GM20000 (cell line): ENCODE data around the gene ASB12.
A peak's percentile ranks its signal among the peaks of the same experiment; 100 is the strongest.

Source experiments
- DNase-seq: peaks from one replicate; pipeline ENCODE4 v3.0.0; 2012; ENCODE audit warnings: low spot score
- TF ChIP-seq, protein P1 (sequence below): IDR thresholded peaks from 2 replicates; pipeline ENCODE4 v1.5.1; 2012; ENCODE audit warnings: mild to moderate bottlenecking, control low read depth; ENCODE audit errors: extremely low read depth, missing control alignments

The ASB12 gene

DNA sequence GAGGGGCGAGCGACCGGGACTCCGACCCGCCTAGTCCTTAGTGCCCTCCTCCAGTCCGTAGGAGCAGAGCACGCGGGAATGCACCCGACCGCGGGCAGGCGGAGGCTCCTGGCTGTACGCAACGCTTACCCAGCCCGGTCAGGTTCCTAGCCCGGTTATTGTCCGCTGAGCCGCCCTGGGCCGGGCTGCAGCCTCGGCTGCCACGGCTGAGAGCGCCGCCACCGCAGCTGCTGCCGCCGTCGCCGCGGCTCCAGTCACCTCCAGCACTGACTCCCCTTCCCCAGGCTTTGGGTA lies 25.0 kb downstream of the ASB12 start, which contains the start of gene AMER1:
Gene AMER1 (minus strand): TSS at position 268 of the 294 bp plus-strand sequence. CDS start 12,422 bp downstream, outside the sequence.
- TF ChIP-seq, protein P1, sequence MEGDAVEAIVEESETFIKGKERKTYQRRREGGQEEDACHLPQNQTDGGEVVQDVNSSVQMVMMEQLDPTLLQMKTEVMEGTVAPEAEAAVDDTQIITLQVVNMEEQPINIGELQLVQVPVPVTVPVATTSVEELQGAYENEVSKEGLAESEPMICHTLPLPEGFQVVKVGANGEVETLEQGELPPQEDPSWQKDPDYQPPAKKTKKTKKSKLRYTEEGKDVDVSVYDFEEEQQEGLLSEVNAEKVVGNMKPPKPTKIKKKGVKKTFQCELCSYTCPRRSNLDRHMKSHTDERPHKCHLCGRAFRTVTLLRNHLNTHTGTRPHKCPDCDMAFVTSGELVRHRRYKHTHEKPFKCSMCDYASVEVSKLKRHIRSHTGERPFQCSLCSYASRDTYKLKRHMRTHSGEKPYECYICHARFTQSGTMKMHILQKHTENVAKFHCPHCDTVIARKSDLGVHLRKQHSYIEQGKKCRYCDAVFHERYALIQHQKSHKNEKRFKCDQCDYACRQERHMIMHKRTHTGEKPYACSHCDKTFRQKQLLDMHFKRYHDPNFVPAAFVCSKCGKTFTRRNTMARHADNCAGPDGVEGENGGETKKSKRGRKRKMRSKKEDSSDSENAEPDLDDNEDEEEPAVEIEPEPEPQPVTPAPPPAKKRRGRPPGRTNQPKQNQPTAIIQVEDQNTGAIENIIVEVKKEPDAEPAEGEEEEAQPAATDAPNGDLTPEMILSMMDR, result no peak
- no peak for DNase-seq

DNA sequence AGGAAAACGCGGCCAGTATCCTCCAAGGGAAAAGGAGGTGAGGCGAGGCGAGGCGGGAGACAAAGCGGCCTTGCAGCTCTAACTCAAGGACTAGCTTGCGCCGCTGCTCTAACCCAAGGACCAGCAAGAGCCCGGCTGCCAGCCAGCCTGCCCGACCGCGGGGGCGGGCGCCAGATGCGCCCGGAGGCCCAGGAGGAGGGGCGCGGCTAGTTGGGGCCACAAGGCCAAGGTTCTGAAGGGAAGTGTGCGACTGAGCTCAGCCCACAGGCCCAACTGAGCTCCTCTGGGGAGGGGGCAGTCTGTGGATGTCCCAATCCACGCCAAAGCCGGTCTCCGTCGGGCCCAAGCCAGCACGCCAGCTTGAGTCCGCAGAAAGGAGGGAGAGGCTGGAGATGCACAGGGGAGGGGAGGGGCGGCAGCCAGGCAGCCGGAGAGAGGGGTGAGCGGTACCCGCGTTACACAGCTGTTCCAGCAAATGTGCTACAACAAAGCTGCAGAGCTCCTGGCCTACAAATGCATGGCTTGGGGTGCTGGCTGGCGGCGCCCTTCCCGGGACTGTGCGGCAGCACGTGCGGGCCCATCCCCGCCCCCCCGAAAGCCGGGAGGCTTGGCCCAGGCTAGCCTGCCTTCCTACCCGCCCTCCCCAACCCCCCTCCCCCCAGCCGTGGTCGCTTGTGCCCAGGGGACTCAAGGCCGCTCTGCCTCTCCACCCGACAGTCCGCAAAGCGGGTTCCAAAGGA lies 25.5 kb downstream of the ASB12 start:
- TF ChIP-seq, protein P1, result no peak
- peak; percentile 55 for DNase-seq

GRCh38 chrX:64204252-64204651 lies 26.2 kb downstream of the ASB12 start:
- DNase-seq, result no peak
- TF ChIP-seq, protein P1, result no peak

- TF ChIP-seq, protein P1, result no peak
- DNase-seq, result no peak
Measured at GRCh38 chrX:64202808-64203325, 27.5 kb downstream of the ASB12 start.

DNA sequence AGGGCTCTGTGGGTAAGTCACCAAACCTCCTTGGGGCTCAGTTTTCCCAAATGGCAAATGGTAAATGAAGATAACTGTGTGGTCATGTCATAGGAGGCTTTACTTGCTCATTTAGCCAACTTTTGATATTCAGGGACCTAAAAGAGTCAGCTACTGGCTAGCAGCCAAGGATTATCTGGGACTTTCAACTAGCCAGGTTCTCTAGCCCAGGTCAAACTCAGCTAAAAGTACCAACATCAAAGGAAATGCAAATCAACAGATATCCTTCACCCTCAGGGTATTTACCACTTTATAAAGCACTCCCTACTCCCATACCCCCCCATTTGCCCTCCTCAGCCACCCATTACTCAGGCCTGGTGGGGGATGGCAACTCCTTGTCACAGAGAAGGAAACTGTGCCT lies 32.4 kb downstream of the ASB12 start:
- DNase-seq, result no peak
- TF ChIP-seq, protein P1, result no peak

DNA sequence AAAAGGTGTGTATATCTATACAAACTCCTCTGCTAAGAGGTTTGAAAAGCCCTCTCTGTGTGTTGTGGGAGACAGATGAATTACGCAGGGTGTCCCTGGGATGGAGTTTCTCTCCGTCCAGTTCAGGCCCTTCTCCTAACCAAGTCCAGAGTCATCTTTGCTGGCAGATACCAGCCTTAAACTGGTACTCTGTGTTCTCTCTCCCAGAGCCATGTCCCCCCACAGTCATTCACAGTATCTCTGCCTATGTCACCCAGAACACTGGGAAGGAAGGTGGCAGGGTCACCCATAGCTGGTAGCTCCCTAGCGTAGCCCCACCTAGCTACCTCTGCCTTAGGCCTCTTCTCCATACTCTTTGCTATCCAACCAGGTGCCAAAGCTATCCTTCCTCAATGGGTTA lies 33.8 kb downstream of the ASB12 start:
- DNase-seq, result no peak
- TF ChIP-seq, protein P1, result no peak

- TF ChIP-seq, protein P1, result no peak
- DNase-seq, result no peak
Measured at GRCh38 chrX:64195862-64196261, 34.5 kb downstream of the ASB12 start.
